A673 (cell line): Measurements from ENCODE around the gene FMN2.

Source experiments
- CTCF ChIP-seq: fragments of 300-800, 200-600 bp; sonication (generic); conservative IDR thresholded peaks from 2 replicates; pipeline ENCODE4 v1.5.1; 2017; ENCODE audit warnings: low read depth, mild to moderate bottlenecking, antibody characterized with exemption, low read length, moderate library complexity, mixed read lengths
- EZH2 ChIP-seq: fragments of 200-600 bp; sonication (generic); IDR thresholded peaks from 2 replicates; pipeline ENCODE4 v1.6.1; 2017; ENCODE audit warnings: borderline replicate concordance, low read depth, mild to moderate bottlenecking, mixed read lengths, antibody characterized with exemption, low read length; ENCODE audit not compliant: poor library complexity, severe bottlenecking

GRCh38 chr1:240506176-240506575 is 414.5 kb downstream of the FMN2 start:
- TF ChIP-seq CTCF, result no peak
- TF ChIP-seq EZH2, result no peak
